ENCODE measurements around the gene ZNHIT6. TPM values are rescaled to one million over a fixed set of nuclear protein-coding genes. Genes with fewer than 3 reads are reported as not detected.
"Not testable (repeated sequence)": the region's sequence is repeated elsewhere in the genome, so short reads cannot be mapped to it uniquely, and the experiment has no call there.

The ZNHIT6 gene, protein sequence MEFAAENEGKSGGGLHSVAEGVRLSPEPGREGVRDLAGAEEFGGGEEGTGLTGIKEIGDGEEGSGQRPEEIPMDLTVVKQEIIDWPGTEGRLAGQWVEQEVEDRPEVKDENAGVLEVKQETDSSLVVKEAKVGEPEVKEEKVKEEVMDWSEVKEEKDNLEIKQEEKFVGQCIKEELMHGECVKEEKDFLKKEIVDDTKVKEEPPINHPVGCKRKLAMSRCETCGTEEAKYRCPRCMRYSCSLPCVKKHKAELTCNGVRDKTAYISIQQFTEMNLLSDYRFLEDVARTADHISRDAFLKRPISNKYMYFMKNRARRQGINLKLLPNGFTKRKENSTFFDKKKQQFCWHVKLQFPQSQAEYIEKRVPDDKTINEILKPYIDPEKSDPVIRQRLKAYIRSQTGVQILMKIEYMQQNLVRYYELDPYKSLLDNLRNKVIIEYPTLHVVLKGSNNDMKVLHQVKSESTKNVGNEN
- 8.2 and 9.4 TPM in 2 replicates for total RNA-seq

DNA sequence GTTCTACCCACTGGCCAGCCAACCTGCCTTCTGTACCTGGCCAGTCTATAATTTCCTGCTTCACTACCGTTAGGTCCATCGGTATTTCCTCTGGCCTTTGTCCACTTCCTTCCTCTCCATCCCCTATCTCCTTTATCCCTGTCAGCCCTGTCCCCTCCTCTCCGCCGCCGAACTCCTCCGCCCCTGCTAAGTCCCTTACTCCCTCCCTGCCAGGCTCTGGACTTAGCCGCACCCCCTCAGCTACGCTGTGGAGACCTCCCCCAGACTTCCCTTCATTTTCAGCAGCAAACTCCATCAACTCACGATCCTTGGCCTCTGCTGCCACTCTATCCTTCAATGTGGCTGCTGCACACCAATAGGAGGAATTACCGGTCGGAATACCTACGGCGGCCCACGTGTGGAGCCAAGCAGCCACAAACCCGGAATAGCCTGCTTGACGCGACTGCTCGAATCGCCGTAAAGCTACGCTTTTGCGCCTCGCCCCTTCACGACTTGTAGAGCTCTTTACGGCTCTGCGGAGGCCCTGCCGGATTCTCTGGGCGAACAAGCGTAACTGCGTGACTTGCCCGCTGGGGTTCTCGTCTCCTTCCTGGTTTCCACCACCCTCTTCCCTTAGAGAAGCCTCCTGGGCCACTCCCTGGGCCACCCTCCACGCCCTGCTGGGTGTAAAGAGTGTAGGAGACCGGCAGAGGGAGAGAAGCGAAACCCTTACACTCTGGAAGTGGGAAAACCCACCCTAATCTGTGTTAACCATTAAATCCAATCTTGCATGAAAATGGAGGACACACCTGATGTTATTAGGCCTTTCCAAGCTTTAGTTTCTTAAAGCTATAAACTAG lies at the start of gene ZNHIT6:
TSS of gene ZNHIT6 (minus strand) at position 444 of the 839 bp plus-strand sequence. CDS start at position 295, 149 bp downstream.
- DNase-seq (ENCODE audit: low read depth in 2 of 2), result peak; percentile 92 to 96

DNA sequence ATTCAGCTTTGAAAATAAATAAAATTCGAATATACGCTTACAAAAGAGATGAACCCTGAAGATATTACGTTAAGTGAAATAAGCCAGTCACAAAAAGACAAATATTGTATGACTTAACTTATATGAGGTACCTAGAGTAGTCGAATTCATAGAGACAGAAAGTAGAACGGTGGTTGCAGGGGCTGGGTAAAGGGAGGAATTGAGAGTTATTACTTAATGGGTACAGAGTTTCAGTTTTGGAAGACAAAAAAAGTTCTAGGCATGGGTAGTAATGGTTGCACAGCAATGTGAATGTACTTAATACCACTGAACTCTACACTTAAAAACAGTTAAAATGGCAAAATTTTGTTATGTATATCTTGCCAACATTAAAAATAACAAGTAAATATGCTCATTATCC lies 48.6 kb upstream of the ZNHIT6 start:
- no peak for DNase-seq (ENCODE audit: low read depth in 2 of 2)

DNA sequence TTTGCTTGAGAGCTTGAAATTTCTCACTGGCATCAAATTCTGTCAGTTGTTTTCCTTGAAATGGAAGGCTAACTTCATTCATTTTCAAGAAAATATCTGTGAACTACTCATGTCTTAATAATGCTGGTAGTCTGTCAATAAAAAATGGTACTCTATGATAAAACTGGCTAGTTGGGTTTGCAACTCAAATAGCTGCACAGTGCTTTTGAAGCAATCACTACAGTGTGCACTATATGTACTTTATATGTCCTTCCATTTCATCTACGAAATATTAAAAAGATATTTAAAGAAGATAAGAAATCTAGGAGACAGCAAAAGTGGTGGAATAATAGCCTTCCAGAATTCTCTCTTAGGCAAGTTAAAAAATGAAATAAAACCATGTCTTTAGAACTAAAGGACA lies 39.9 kb upstream of the ZNHIT6 start:
- DNase-seq (ENCODE audit: low read depth in 2 of 2), result no peak

DNA sequence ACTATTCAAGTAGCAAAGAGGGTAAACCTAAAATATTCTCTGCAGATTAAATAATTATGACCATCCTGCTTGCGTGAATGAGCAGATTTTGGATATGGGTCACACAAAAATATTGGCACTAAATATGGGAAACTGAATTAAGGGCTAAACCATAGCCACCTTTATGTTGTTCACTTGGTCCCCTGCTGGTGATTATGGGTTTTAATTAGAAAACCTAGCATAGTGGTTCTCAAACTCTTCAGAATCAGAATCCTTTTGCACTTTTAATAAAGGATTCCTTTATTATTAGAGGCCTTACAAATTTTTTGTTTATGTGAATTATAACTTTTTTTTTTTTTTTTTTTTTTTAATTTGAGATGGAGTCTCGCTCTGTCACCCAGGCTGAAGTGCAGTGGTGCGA lies 38.5 kb upstream of the ZNHIT6 start:
- DNase-seq (ENCODE audit: low read depth in 2 of 2), result no peak

DNA sequence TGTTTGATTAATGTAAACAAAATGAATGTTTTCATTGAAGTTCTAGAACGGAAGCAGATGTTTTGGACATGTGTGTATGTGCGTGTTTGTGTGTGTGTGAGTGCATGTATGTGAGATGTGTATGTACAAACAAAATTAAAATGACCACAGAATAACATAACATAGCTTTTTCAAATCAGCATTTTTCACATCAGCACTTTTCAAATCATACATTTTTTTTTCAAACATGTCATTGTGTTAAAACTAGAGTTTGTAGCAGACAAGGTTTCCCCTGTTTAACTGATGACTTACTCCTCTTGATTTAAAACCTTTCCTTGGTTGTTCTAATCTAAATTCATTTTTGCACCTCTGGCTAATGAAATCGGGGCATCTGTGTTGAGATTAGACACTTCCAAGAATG lies 35.6 kb upstream of the ZNHIT6 start:
- DNase-seq (ENCODE audit: low read depth in 2 of 2), result no peak

DNA sequence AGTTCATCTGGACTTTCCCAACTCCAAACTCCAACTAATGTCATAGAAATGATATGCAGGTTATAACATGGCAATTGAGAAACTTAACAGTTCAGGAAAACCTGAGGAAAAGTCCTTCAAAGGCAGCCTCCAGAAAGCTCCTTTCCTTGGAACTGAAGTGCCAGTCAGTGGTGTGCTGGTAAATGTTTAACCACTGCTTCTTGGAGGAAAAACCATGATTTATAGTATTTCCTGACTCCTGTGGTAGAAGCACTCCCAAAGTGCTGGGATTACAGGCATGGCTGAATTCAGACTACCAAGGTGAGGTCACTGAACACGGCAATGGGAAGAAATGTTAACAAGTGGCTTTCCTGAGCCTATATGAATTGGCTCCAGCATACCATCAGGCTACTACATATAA lies 26.7 kb upstream of the ZNHIT6 start:
- no peak for DNase-seq (ENCODE audit: low read depth in 2 of 2)

DNA sequence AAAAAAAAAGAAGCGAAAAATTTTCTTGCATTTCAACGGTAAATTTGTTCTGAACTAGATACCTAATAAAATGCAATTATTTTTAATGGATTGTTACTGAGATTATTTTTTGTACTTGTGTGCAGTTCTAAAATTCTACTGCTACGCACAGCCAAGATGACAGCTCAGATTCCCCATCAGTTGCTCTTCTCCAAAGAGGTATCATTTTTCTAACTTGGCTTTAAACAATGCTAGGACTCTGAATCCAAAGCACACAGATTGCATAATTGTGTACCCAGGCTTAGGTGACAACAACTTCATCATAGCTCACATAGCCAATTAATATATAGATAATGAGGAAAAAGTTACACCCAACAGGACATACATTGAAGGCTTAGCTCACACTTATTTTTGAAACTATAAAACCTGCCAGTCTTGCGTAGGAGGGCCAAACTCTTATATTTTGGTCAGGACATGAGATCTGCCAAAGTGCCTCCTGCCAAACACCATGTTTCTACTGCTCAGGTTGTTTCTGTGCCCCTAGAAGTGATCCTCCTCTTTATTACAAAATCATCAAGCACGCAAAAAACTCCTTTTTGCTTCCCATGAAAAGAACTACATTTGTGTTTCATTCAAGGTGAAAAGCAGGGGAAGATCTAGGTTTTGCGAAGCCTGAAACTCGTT lies 10.6 kb upstream of the ZNHIT6 start:
- DNase-seq (ENCODE audit: low read depth in 2 of 2), result no peak

DNA sequence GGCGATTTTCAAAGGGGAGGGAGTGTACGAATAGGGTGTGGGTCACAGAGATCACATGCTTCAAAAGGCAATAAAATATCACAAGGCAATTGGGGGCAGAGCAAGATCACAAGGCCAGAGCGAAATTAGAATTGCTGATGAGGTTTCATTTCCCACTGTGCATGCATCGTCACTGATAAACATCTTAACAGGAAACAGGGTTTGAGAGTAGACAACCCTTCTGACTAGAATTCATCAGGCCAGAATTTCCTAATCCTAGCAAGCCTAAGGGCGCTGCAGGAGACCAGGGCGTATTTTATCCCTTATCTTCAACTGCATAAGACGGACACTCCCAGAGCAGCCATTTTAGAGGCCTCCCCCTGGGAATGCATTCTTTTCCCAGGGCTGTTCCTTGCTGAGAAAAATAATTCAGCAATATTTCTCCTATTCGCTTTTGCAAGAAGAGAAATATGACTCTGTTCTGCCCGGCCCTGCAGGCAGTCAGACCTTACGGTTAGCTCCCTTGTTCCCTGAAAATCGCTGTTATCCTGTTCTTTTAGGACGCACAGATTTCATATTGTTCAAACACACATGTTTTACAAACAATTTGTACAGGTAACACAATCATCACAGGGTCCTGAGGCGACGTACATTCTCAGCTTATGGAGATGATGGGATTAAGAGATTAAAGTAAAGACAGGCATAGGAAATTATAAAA lies 6.3 kb upstream of the ZNHIT6 start:
- not testable (repeated sequence) for DNase-seq (ENCODE audit: low read depth in 2 of 2)

DNA sequence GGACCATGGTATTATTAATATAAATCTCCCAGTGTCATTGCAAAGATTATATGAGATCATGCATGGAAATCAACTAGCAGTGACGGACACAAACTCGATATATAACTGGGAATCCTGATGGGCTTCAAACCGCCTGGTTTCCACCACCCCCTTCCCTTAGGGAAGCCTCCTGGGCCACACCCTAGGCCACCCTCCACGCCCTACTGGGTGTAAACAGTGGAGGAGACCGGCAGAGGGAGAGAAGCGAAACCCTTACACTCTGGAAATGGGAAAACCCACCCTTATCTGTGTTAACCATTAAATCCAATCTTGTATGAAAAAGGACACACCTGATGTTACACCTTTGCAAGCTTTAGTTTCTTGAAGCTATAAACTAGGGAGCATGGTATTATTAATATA lies 595 bp upstream of the ZNHIT6 start:
- DNase-seq (ENCODE audit: low read depth in 2 of 2), result no peak

DNA sequence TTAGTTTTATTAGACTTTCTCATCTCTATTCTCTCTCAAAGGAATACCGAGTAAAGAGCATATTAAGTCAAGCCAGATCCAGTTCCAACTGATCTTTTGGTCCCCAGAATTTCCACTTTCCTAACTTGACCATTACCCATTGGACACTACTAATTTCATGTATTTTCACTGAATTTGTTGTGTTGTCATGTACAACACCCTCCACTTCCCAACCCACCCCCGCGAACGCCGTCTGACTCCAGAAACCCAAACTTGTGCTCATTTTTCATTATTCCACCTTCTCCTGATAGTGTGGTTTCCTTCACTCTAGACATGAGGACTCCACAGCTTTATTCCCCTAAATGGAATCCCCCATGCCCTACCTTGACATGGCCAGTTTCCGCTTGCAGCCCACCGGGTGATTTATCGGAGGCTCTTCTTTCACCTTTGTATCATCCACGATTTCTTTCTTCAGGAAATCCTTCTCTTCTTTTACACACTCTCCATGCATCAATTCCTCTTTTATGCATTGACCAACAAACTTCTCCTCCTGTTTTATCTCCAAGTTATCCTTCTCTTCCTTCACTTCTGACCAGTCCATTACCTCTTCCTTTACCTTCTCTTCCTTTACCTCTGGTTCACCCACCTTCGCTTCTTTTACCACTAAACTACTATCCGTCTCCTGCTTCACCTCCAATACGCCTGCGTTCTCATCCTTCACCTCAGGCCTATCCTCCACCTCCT lies 805 bp downstream of the ZNHIT6 start:
- peak in 1 of 2 donors; percentile 5 for DNase-seq (ENCODE audit: low read depth in 2 of 2)

DNA sequence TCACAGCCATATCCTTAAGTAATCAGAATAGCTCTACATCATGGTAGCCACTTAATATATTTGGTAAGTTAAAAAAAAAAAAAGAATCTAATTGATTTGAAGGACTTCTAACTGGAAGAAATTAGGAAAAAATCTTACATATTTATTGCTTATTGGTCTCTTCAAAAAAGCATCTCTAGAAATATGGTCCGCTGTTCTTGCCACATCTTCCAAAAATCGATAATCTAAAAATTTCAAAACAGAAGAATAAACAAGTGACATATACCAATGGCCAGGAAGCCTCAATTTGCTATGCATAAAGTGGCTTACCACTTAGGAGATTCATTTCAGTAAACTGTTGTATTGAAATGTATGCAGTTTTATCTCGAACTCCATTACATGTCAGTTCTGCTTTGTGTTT lies 2.3 kb downstream of the ZNHIT6 start:
- no peak for DNase-seq (ENCODE audit: low read depth in 2 of 2)

DNA sequence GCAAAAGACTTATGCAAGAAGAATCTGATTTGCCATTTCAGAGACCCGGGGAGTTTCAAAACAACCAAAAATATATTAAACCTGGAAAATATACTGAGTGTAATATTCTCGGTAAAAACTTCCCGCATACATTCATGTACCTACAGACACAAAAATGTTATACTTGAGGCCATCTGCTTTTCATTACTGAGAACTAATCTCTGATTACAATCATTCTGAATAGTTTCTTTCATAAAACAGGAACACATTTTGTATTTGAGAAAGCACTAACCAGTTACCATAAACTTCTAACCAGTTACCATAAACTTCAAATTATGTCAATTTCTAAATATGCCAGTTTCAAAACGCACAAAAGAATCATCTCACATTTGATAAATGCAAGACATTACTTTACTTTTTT lies 7.8 kb downstream of the ZNHIT6 start:
- DNase-seq (ENCODE audit: low read depth in 2 of 2), result no peak

DNA sequence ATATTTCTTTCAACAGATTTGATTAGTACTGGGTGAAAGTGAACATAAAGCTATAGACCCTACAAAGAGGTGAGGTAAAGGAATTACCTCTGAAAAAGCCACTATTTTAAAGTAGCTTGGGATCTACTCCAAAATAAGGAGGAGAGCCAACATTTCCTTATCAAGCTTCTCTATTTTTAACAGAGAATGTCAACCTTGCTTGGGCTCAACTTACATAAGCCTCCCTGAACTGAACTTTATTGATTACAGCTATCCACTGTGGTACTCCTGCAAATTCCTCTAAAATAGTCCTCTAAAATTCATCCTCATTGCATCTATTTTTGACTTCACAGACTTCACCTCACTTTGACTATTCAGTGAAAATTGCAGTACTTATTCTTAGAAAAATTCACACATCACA lies 10.3 kb downstream of the ZNHIT6 start:
- DNase-seq (ENCODE audit: low read depth in 2 of 2), result no peak

DNA sequence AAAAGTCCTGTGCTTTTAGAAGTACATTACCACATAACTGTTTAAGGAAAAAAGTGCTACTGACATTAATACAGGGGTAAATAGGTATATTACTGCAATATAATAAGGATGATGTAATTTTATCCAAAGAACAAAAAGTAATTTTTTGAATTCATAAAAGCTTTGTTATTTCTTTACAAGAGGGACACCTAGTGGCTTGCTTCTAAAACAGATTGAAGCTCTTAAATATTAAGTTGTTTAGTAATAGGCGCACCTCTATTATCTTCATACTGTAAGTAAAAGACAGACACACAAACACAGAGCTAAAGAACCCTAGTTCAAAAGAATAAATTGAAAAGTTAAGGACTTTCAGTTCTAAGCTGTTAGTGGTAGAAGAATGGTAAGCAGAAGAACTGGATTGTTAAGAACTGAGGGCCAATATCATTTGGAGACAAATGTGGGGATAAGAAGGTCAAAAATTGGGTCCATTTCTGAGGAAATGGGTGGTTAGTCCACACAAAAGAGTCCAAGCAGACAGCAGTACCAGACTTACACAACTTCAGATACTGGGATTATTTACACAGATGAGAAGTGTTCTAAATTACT lies 15.4 kb downstream of the ZNHIT6 start:
- DNase-seq (ENCODE audit: low read depth in 2 of 2), result peak; percentile 54 to 74

DNA sequence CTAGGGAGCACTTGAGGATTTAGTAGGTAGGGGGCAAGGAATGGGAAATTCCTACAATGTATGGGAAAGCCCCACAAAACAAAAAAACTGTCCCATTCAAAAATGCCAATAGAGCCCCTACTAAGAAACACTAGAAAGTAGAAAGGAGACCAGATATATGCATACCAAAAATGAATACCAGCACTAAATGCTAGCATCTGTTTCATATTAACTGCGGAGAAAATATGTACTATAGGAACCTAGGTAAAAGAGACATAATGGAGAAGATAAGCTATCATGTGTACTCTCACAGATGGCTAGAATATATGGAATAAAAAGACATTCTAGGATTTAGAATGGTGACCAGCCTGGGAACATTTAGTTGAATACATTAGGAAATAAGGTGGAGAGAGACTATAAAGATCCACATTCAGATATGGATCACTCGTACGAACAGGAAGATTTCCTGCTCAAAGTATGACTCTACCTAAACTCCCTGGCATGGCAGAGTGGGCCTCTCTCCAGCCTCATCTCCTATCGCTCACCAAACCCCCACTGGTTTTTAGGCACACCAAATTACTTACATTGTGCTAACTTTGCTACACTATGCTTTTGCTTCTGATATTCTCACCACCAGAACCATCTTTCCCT lies 18.3 kb downstream of the ZNHIT6 start:
- DNase-seq (ENCODE audit: low read depth in 2 of 2), result no peak

DNA sequence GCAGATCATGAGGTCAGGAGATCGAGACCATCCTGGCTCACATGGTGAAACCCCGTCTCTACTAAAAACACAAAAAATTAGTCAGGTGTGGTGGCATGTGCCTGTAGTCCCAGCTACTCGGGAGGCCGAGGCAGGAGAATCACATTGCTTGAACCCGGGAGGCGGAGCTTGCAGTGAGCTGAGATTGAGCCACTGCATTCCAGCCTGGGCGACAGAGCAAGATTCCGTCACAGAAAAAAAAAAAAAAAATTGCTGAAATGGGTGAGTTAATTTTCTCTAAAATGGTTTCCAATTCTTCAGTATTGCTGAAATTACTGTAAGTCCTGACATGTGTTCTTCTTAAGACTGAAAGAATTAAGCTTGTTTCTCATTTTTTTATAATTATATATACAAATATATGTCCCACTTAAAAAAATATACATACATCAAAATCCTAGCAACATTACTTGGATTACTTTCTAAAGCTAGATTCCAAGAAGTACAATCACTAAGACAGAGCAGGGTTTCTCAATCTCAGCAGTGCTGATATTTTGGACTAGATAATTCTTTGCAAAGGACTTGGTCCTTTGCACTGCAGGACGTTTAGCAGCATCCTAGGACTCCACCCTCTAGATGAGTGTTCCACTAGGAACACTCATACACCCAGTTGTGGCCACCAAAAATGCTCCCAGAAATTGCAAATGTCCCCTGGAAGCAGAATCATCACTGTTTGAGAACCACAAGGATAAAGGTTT lies 24.8 kb downstream of the ZNHIT6 start:
- no peak for DNase-seq (ENCODE audit: low read depth in 2 of 2)

DNA sequence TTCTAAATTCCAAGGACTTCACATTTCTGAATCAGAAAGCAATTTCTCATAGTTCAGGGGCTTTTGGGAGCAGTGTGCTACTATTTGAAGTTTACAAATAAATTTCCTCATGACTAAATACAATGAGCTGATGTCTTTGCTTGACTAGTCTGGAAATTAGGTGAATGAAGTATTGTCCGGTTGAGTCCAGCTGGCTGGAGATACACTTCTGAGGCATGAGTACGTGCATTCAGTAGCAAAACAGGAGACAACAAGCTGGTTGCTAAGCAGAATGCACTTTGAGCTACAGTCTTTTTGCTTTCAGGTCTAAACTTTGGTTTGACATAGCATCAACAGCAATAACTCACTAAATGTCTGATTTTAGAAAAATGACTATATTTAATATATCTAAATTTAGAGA lies 27.1 kb downstream of the ZNHIT6 start:
- DNase-seq (ENCODE audit: low read depth in 2 of 2), result peak; percentile 28 to 64

DNA sequence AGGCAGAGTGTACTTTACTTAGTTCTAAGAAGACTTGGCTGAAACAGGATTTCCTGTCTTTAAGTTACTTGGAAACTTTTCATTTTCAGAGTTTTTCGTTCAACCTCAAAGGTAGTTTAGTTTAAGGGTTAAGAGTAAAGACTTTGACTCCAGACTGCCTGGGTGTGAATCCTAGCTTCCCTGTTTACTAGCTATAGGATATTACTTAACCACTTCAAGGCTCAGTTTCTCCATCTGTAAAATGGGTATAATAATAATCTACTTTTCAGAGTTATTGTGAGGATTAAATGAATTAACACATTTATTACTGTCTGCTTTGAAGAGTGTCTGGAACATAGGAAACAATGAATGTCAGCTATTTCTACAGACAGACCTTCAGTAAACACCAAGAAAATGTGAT lies 30.0 kb downstream of the ZNHIT6 start:
- no peak for DNase-seq (ENCODE audit: low read depth in 2 of 2)

DNA sequence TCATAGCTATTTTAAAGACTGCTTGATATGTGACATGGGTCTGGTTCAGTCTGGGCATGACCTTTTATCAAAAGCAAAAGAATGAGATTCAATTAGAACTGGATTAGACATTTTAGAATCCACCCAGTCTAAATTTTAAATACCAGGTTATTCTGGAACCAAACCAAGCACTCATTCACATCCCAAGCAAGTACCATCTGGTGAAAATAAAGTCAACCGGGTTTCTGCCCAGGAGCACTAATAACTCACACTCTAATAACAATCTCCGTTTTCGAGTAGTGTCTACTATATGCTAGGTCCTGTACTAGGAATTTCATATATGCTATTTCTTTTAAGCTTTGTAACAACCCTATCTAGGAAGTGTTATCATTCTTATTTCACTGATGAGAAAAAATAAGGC lies 30.6 kb downstream of the ZNHIT6 start:
- DNase-seq (ENCODE audit: low read depth in 2 of 2), result no peak

Measured in dermis microvascular lymphatic vessel endothelial cell (primary cell).